Measurements from ENCODE around the gene IL26.

IL26 gene

GRCh38 chr12:68198507-68199086 lies 27.0 kb downstream of the IL26 start:
- Histone ChIP-seq H3K36me3 (ENCODE audit: control insufficient read depth, low read length) (no peaks in the 10 kb centered on the region), H3K9me3 (ENCODE audit: control insufficient read depth, insufficient read depth, low read length) (no peaks in the 10 kb centered on the region), H3F3A (ENCODE audit: control insufficient read depth, insufficient read depth) (no peaks in the 10 kb centered on the region), H3K27ac (ENCODE audit: low read depth, low read length) (no peak overlapping the region), H3K9me2 (replicated peaks; ENCODE audit: control insufficient read depth, low read length) (no peaks in the 10 kb centered on the region), H4K20me1 (ENCODE audit: control insufficient read depth, insufficient read depth, low read depth, low read length) (no peaks in the 10 kb centered on the region), H3K79me2 (ENCODE audit: control insufficient read depth, low read length) (no peaks in the 10 kb centered on the region), H3K4me3 (ENCODE audit: low read length) (no peak overlapping the region), H3K27me3 (ENCODE audit: control insufficient read depth, low read length) (peaks cover 5% of the 10 kb centered on the region; the same call in 1 of the 2 replicates), H3K4me2 (ENCODE audit: low read length) (no peak overlapping the region), H3K4me1 (ENCODE audit: control insufficient read depth, low read length) (no peaks in the 10 kb centered on the region)
- TF ChIP-seq EZH2phosphoT487 (IDR thresholded peaks at IDR 0.05; ENCODE audit: borderline replicate concordance, low read length) = no peak
- TF ChIP-seq CTCF (IDR thresholded peaks at IDR 0.05; ENCODE audit: low read depth, low read length, poor library complexity, severe bottlenecking) = no peak

- Histone ChIP-seq H3K4me1 (ENCODE audit: control insufficient read depth, low read length) (no peaks in the 10 kb centered on the region), H3K36me3 (ENCODE audit: control insufficient read depth, low read length) (no peaks in the 10 kb centered on the region), H3K9me3 (ENCODE audit: control insufficient read depth, insufficient read depth, low read length) (no peaks in the 10 kb centered on the region), H3K4me2 (ENCODE audit: low read length) (no peak overlapping the region), H3K79me2 (ENCODE audit: control insufficient read depth, low read length) (no peaks in the 10 kb centered on the region), H3K4me3 (ENCODE audit: low read length) (no peak overlapping the region), H3F3A (ENCODE audit: control insufficient read depth, insufficient read depth) (no peaks in the 10 kb centered on the region), H3K27me3 (ENCODE audit: control insufficient read depth, low read length) (peaks cover 10% of the 10 kb centered on the region), H3K9me2 (replicated peaks; ENCODE audit: control insufficient read depth, low read length) (no peaks in the 10 kb centered on the region), H3K27ac (ENCODE audit: low read depth, low read length) (no peak overlapping the region), H4K20me1 (ENCODE audit: control insufficient read depth, insufficient read depth, low read depth, low read length) (no peaks in the 10 kb centered on the region)
- TF ChIP-seq EZH2phosphoT487 (IDR thresholded peaks at IDR 0.05; ENCODE audit: borderline replicate concordance, low read length) (no peak), CTCF (IDR thresholded peaks at IDR 0.05; ENCODE audit: low read depth, low read length, poor library complexity, severe bottlenecking) (no peak)
Measured at GRCh38 chr12:68190301-68190700, 35.3 kb downstream of the IL26 start.

GRCh38 chr12:68189821-68190242 lies 35.8 kb downstream of the IL26 start:
- Histone ChIP-seq H3K27ac (ENCODE audit: low read depth, low read length) (no peak overlapping the region), H3K9me3 (ENCODE audit: control insufficient read depth, insufficient read depth, low read length) (no peaks in the 10 kb centered on the region), H3K4me3 (ENCODE audit: low read length) (no peak overlapping the region), H3K79me2 (ENCODE audit: control insufficient read depth, low read length) (no peaks in the 10 kb centered on the region), H3K27me3 (ENCODE audit: control insufficient read depth, low read length) (peaks cover 10% of the 10 kb centered on the region), H3K4me2 (ENCODE audit: low read length) (no peak overlapping the region), H3K9me2 (replicated peaks; ENCODE audit: control insufficient read depth, low read length) (no peaks in the 10 kb centered on the region), H3K4me1 (ENCODE audit: control insufficient read depth, low read length) (no peaks in the 10 kb centered on the region), H4K20me1 (ENCODE audit: control insufficient read depth, insufficient read depth, low read depth, low read length) (no peaks in the 10 kb centered on the region), H3F3A (ENCODE audit: control insufficient read depth, insufficient read depth) (no peaks in the 10 kb centered on the region), H3K36me3 (ENCODE audit: control insufficient read depth, low read length) (no peaks in the 10 kb centered on the region)
- TF ChIP-seq EZH2phosphoT487 (IDR thresholded peaks at IDR 0.05; ENCODE audit: borderline replicate concordance, low read length) (no peak), CTCF (IDR thresholded peaks at IDR 0.05; ENCODE audit: low read depth, low read length, poor library complexity, severe bottlenecking) (no peak)
